RCC 7860 (cell line): ENCODE data around the gene SLC2A9.

Experiments
- DNase-seq: peaks from one replicate; pipeline ENCODE4 v3.0.0-alpha.2; 2015; ENCODE audit warnings: low spot score
- FAIRE-seq: peaks from 2 replicates; lab custom pipeline; 2012; peaks lifted over from hg19 to GRCh38; lab: Jason Lieb, UNC

SLC2A9 gene

DNA sequence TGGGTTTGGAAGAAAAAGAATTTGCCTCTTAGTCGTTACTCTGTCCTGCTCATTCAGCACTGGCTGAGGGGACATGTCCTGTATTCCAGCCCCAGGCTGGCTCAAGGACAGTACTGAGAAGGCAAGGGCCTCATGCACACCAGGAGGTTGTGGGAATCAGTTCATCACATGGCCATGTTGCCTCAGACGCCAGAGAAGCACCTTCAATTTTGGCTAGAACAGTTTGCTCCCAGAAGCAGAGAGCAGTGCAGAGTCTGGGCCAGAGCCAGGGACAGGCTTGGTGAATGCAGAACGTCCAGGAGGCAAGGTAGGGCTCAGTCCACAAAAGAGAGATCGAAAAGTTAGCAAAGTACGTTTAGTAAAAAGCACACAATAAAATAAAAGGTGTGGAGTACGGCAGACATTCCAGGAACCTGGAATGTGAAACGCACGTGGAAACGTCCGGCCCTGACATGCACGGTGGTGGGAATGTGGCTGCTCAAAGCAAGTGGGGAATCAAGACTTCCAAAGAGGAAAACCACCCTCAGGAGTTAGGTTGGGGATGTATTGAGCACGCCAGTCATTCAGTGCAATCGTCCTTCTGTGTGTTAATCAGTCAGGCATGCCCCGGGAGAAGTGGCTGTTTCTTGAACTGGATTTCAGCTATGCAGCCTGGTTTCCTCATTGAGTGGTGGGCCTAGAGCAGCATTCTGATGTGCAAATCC, 1.2 kb upstream of the SLC2A9 start:
- DNase-seq (no peak), FAIRE-seq (no peak)

- DNase-seq = no peak
- no peak for FAIRE-seq
These were observed 341 bp upstream of the SLC2A9 start for GRCh38 chr4:10021653-10022023.

- FAIRE-seq (no peak), DNase-seq (no peak)
These were observed 1.2 kb downstream of the SLC2A9 start for GRCh38 chr4:10020106-10020505.

- FAIRE-seq (no peak), DNase-seq (no peak)
These were observed 1.7 kb downstream of the SLC2A9 start for GRCh38 chr4:10019521-10020051.

GRCh38 chr4:10018818-10019461, 2.4 kb downstream of the SLC2A9 start:
- peak; percentile 79 for DNase-seq
- FAIRE-seq = no peak

- no peak for FAIRE-seq
These were observed 4.0 kb downstream of the SLC2A9 start for GRCh38 chr4:10017037-10017893.

DNA sequence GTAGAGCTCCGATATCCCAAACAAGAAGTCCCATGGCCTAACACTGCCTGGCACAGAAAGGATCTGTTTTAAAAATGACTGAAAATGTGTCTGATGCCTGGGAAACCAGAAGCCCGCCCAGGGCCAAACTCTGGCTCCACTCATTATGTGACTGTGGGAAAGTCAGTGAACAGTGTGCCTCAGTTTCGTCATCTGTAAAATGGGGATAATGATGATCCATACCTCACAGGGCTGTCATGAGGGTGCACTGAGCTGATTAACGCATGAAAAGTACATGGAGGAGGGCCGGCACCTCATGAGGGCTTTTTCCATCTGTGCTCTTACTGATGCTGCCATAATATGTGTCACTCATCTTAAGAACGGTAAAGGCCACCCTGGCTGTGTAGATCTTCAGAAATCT, 5.1 kb downstream of the SLC2A9 start:
- FAIRE-seq (no peak), DNase-seq (no peak)

More at GRCh38 chr4:10017037-10017893, 4.0 kb downstream of the SLC2A9 start:
- DNase-seq = no peak

DNA sequence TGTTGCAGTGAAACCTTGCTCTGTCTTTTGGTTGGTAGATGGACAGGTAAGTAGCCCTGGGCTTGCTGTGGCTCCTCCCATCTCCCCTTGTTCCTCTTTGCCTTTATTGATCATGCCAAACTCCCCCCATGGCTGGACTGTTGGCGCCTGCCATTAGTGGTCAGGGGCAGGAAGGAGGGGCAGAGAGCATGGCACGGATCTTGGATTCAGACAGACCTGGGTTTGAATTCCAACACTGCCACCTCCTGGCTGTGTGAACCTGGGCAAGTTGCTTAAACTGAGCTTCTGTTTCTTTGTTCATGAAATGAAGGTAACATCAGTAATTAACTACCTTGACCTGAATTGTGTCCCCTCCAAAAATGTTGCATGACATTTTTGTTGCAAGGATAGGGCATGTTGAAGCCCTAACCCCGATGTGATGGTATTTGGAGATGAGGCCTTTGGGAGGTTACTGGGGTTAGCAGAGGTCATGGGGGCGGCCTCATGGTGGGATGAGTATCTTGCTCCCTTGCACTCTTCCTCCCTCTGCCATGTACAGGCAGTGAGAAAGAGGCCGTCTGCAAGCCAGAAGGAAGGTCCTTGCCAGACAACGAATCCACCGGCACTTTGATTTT, 6.0 kb downstream of the SLC2A9 start:
- no peak for FAIRE-seq
- DNase-seq = peak; percentile 45

DNA sequence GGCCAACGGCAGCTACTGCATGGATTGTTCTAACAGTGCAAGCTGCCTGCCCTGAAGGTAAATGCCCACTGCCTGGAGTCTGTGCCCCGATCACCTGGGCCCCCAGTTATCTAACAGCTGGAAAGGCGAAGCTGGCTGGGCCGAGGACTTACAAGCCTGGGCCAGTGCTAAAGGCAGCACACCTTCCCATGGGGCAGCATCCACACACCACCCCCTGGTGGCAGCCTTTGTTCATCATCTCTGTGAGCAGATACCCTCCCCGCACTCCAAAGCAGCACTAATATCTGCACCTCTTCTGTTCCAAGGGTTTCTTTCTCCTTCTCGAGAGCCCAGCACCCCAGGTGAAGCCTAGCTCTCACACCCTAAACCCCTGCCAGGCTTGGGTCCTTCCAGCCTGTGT, 7.6 kb downstream of the SLC2A9 start:
- FAIRE-seq = no peak
- no peak for DNase-seq

GRCh38 chr4:10011885-10012284, 9.4 kb downstream of the SLC2A9 start:
- DNase-seq = no peak
- no peak for FAIRE-seq

DNA sequence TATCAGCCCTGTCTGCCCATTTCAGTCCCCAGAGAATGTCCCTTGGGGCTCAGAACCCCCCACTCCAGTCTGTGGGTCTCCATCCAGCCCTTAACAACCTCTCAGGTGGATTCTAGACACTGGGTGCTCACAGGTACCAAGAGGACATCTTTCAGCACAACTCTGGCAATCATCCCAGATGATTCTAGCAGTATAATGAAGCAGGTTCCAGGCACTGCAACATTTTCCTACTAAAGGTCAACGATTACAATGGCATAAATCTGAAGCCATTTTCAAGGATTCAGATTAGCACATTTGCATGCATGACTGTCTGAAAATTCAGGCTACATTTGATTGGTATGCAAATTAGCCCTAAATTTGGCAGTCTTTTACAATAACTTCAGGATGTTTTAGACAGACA, 10.0 kb downstream of the SLC2A9 start:
- no peak for DNase-seq
- no peak for FAIRE-seq

DNA sequence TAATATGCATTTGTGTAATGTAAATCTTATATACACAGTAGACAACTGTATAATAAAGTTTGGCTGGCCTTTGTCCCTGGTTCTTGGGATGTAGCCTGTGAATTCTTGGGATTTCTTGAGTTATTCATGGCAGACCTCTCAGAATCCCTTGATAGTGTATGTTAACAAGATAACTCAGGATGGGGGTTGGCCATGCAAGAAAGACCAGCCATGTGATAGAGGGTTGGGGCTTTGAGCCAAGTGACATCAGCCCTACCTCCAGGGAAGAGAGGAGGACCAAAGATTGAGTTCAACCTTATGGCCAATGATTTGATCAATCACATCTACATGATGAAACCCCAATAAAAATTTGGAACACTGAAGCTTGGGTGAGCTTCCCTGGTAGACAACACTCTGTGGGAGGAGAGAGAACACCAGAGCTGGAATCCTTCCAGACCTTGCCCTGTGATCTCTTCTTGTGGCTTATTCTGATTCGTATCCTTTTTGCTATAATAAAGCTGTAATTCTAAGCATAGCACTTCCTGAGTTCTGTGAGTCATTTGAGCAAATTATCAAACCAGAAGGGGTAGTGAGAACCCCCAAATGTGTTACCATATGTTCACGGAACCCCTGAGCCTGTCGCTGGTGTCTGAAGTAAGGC, 11.3 kb downstream of the SLC2A9 start:
- DNase-seq (peak; percentile 8), FAIRE-seq (no peak)

- FAIRE-seq = no peak
- no peak for DNase-seq
These were observed 12.7 kb downstream of the SLC2A9 start for GRCh38 chr4:10008609-10009005.

- FAIRE-seq (no peak), DNase-seq (no peak)
These were observed 13.3 kb downstream of the SLC2A9 start for GRCh38 chr4:10007793-10008608.

- FAIRE-seq (no peak), DNase-seq (no peak)
These were observed 13.9 kb downstream of the SLC2A9 start for GRCh38 chr4:10007436-10007740.

DNA sequence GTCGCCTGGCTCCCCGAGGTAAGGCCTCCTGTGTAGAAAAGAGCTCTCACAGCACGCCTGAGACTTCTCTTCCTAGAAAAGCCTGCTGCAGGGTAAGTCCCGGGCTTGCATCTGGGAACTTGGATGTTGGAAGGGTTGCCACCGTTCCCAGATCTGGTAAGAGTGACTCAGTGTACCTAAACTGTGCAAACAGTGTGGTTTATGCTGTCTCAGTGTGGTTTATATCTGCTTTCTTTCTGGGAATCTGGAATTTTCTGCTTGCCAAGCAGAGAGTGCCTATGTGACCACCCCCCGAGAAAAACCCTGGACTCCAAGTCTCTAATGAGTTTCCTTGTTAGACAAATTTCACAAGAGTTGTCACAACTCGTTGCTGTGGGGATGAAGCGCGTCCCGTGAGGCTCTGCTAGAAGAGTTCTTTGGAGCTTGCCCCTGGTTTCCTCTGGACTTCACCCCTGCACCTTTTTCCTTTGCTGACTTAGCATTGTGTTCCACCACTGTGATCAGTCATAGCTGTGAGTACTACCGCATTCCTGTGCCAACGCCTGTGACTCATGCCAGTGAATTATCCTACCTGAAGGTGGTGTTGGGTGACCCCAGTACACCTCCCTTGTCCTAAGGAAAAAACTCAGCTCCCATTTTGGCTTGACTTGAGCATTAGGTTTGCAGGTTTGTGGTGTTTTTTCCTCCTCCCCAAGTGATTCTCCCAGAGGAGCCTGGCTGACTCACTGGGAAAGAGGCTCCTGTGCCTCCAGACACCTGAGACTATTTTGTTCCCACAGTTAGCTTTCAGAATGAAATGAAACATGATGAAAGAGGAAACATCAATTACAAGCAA, 14.5 kb downstream of the SLC2A9 start:
- FAIRE-seq = peak; percentile 94

DNA sequence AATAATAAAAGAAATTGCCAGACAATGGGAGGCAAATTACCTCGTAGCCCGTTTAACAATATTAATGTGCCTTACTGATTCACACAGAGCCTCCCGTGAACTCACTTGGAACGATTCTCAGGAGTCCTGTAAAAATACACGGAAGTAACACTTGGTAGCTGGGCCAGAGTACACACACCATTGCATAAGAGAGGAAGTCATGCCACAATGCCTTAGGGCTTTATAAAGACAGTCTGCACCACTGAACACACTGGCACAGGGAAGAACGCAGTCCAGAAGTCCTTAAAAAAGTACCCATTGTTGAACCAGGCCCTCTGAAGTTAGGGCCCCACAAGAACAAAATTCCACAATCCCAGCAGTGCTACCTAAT, 15.1 kb downstream of the SLC2A9 start:
- FAIRE-seq (no peak), DNase-seq (peak; percentile 89)

More for the DNA sequence above, 14.5 kb downstream of the SLC2A9 start:
- DNase-seq = peak; percentile 95

GRCh38 chr4:10005632-10006031, 15.7 kb downstream of the SLC2A9 start:
- DNase-seq (no peak), FAIRE-seq (no peak)

- DNase-seq (peak; percentile 19), FAIRE-seq (no peak)
These were observed 17.6 kb downstream of the SLC2A9 start for GRCh38 chr4:10003666-10004065.
